Measurements from ENCODE around the gene RIC3.

Gene RIC3

DNA sequence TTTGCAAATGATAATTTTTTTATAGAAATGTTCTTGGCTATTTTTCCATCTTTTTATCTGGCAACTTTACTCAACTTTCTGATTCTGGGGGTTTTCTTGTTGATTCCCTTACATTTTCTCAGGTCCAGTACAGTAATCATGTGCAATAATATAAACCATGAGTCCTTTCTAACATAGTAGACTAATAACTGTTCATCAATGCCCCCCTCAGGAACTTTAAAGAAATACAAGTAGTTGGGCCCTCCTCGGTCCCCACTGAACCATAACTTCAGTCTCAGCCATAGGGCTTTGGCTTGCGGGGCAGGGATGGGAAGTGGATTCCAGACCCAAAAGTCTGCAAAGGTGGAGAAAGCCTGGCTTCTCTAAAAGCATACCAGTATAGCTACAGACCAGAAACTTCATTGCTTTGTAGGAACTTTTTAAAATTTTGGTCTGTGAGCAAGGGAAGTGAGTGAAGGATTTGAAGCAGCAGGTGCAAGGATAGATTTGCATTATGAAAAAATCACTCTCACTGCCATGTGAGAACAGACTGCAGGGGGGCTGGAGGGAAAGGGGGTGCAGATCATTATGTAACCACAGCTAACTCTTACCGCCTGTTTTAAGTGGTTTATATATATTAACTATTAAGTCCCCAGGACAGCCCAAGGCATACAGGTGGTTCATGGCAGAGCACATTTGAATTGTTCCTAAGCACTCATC lies 98.3 kb downstream of the RIC3 start:
- H2AFZ ChIP-seq (ENCODE audit: low read depth, low read length), result 0 out of 2 replicates have a peak overlapping the region, but pooled peaks have one; percentile 48

GRCh38 chr11:8069771-8070170 lies 99.1 kb downstream of the RIC3 start:
- H3K79me2 ChIP-seq (ENCODE audit: low read length), result no peaks in the 10 kb centered on the region
- H3K36me3 ChIP-seq (replicated peaks; ENCODE audit: low read depth, low read length), result no peaks in the 10 kb centered on the region
- no peak overlapping the region for H3K27ac ChIP-seq (ENCODE audit: low read length)
- no peak overlapping the region for H3K4me2 ChIP-seq (ENCODE audit: low read length)
- H3K27me3 ChIP-seq (ENCODE audit: low read depth, low read length), result peaks cover 35% of the 10 kb centered on the region
- H3K4me1 ChIP-seq (ENCODE audit: low read length), result peaks cover 10% of the 10 kb centered on the region
- no peak overlapping the region for H3K4me3 ChIP-seq (ENCODE audit: low read length)
- no peak overlapping the region for H3K9ac ChIP-seq (ENCODE audit: low read length)
- TF ChIP-seq EZH2phosphoT487 (IDR thresholded peaks at IDR 0.05; ENCODE audit: low read depth), result no peak
- TF ChIP-seq, protein P1, sequence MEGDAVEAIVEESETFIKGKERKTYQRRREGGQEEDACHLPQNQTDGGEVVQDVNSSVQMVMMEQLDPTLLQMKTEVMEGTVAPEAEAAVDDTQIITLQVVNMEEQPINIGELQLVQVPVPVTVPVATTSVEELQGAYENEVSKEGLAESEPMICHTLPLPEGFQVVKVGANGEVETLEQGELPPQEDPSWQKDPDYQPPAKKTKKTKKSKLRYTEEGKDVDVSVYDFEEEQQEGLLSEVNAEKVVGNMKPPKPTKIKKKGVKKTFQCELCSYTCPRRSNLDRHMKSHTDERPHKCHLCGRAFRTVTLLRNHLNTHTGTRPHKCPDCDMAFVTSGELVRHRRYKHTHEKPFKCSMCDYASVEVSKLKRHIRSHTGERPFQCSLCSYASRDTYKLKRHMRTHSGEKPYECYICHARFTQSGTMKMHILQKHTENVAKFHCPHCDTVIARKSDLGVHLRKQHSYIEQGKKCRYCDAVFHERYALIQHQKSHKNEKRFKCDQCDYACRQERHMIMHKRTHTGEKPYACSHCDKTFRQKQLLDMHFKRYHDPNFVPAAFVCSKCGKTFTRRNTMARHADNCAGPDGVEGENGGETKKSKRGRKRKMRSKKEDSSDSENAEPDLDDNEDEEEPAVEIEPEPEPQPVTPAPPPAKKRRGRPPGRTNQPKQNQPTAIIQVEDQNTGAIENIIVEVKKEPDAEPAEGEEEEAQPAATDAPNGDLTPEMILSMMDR (IDR thresholded peaks at IDR 0.05; ENCODE audit: low read depth, low read length), result no peak
- H2AFZ ChIP-seq (ENCODE audit: low read depth, low read length), result no peak overlapping the region
- H3K9me3 ChIP-seq (ENCODE audit: insufficient read depth, low read length), result no peaks in the 10 kb centered on the region
- H4K20me1 ChIP-seq (ENCODE audit: insufficient read depth, low read length), result no peaks in the 10 kb centered on the region

More for the DNA sequence above, 98.3 kb downstream of the RIC3 start:
- H3K27ac ChIP-seq (ENCODE audit: low read length), result no peak overlapping the region
- no peak overlapping the region for H3K4me3 ChIP-seq (ENCODE audit: low read length)
- no peaks in the 10 kb centered on the region for H3K79me2 ChIP-seq (ENCODE audit: low read length)
- H3K4me1 ChIP-seq (ENCODE audit: low read length), result peaks cover 10% of the 10 kb centered on the region
- TF ChIP-seq, protein P1 (IDR thresholded peaks at IDR 0.05; ENCODE audit: low read depth, low read length), result peak; percentile 57
- TF ChIP-seq EZH2phosphoT487 (IDR thresholded peaks at IDR 0.05; ENCODE audit: low read depth), result no peak
- H3K36me3 ChIP-seq (replicated peaks; ENCODE audit: low read depth, low read length), result no peaks in the 10 kb centered on the region
- peaks cover 35% of the 10 kb centered on the region for H3K27me3 ChIP-seq (ENCODE audit: low read depth, low read length)
- no peaks in the 10 kb centered on the region for H3K9me3 ChIP-seq (ENCODE audit: insufficient read depth, low read length)
- H3K4me2 ChIP-seq (ENCODE audit: low read length), result peak overlapping the region; percentile 59
- H4K20me1 ChIP-seq (ENCODE audit: insufficient read depth, low read length), result no peaks in the 10 kb centered on the region
- H3K9ac ChIP-seq (ENCODE audit: low read length), result no peak overlapping the region

- Histone ChIP-seq H4K20me1 (ENCODE audit: insufficient read depth, low read length) (no peaks in the 10 kb centered on the region), H2AFZ (ENCODE audit: low read depth, low read length) (no peak overlapping the region), H3K4me3 (ENCODE audit: low read length) (no peak overlapping the region), H3K27me3 (ENCODE audit: low read depth, low read length) (peaks cover 31% of the 10 kb centered on the region), H3K36me3 (replicated peaks; ENCODE audit: low read depth, low read length) (no peaks in the 10 kb centered on the region), H3K79me2 (ENCODE audit: low read length) (no peaks in the 10 kb centered on the region), H3K27ac (ENCODE audit: low read length) (no peak overlapping the region), H3K9ac (ENCODE audit: low read length) (no peak overlapping the region), H3K4me1 (ENCODE audit: low read length) (peaks cover 10% of the 10 kb centered on the region), H3K4me2 (ENCODE audit: low read length) (no peak overlapping the region), H3K9me3 (ENCODE audit: insufficient read depth, low read length) (no peaks in the 10 kb centered on the region)
- TF ChIP-seq, protein P1 (IDR thresholded peaks at IDR 0.05; ENCODE audit: low read depth, low read length), result no peak
- TF ChIP-seq EZH2phosphoT487 (IDR thresholded peaks at IDR 0.05; ENCODE audit: low read depth), result no peak
These were observed 100.1 kb downstream of the RIC3 start for GRCh38 chr11:8068605-8069221.

DNA sequence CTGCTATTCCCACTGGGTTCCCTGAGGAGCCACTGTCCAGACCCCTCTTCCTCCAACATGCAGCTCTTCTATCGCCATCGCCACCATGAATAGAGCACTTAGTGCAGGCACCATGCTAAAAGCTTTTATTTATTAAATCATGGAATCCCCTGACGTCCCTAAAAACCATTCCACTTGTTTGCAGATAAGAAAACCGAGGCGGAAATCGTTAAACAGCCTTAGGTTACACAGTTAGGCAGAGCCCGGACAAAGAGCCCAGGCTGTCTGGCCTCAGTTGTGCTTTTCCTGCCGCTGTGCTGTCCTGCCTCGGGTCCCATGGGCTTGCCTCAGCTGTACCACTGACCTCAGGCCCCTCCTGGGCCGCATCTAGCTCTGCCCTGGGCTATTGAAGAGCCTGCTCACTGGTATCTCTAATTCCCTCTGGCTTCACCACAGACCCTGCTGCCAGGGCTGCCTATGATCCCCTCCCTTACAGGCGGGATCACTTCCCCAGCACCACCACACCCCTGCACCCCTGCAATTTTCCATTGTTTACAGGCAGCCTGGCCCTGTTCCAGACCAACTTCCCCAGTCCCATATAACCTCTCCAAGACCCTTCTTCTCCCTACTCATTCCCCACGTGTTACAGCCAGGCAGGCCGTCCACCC lies 100.8 kb downstream of the RIC3 start:
- Histone ChIP-seq H2AFZ (ENCODE audit: low read depth, low read length) (no peak overlapping the region), H3K9ac (ENCODE audit: low read length) (no peak overlapping the region), H3K79me2 (ENCODE audit: low read length) (no peaks in the 10 kb centered on the region), H3K4me3 (ENCODE audit: low read length) (no peak overlapping the region), H3K27ac (ENCODE audit: low read length) (no peak overlapping the region), H3K4me1 (ENCODE audit: low read length) (peaks cover 10% of the 10 kb centered on the region), H3K9me3 (ENCODE audit: insufficient read depth, low read length) (no peaks in the 10 kb centered on the region), H3K36me3 (replicated peaks; ENCODE audit: low read depth, low read length) (no peaks in the 10 kb centered on the region), H4K20me1 (ENCODE audit: insufficient read depth, low read length) (no peaks in the 10 kb centered on the region), H3K4me2 (ENCODE audit: low read length) (no peak overlapping the region), H3K27me3 (ENCODE audit: low read depth, low read length) (peaks cover 24% of the 10 kb centered on the region)
- no peak for TF ChIP-seq EZH2phosphoT487 (IDR thresholded peaks at IDR 0.05; ENCODE audit: low read depth)
- TF ChIP-seq, protein P1 (IDR thresholded peaks at IDR 0.05; ENCODE audit: low read depth, low read length), result no peak
